GM12878 (cell line): ENCODE data around the gene ARID4B.

Experiments used
- ATF7 ChIP-seq: fragments of 450-650 bp; IDR thresholded peaks from 2 replicates; pipeline ENCODE4 v1.6.1; 2016; ENCODE audit warnings: low read depth, mild to moderate bottlenecking
- CTCF ChIP-seq, 3 experiments: IDR thresholded peaks in 2 of 3; conservative IDR thresholded peaks in 1 of 3; 2 replicates each; pipeline ENCODE4 v1.5.1; 2011; ENCODE audit warnings: low read depth in 3 of 3, low read length in 3 of 3, mild to moderate bottlenecking in 3 of 3, control low read depth in 2 of 3, moderate library complexity in 2 of 3, inconsistent platforms in 1 of 3, mixed read lengths in 1 of 3; ENCODE audit not compliant: control insufficient read depth in 2 of 3, insufficient read depth in 1 of 3; ENCODE audit errors: extremely low read depth in 1 of 3
- CUX1 ChIP-seq: IDR thresholded peaks from 2 replicates; pipeline ENCODE4 v1.6.1; 2012; ENCODE audit warnings: improper control_type of control experiment, low read depth, low read length; ENCODE audit not compliant: insufficient replicate concordance
- ESRRA ChIP-seq: IDR thresholded peaks from 2 replicates; pipeline ENCODE4 v1.6.1; 2012; ENCODE audit warnings: mild to moderate bottlenecking, low read length, improper control_type of control experiment
- GABPA ChIP-seq: IDR thresholded peaks from 2 replicates; pipeline ENCODE4 v1.6.1; 2014; ENCODE audit warnings: antibody characterized with exemption, low read depth, mild to moderate bottlenecking, inconsistent platforms
- IRF4 ChIP-seq: IDR thresholded peaks from 2 replicates; pipeline ENCODE4 v1.6.1; 2011; ENCODE audit warnings: low read depth, low read length
- JUND ChIP-seq: IDR thresholded peaks from 2 replicates; pipeline ENCODE4 v1.6.1; 2012; ENCODE audit warnings: low read depth, mild to moderate bottlenecking, low read length, improper control_type of control experiment, moderate library complexity
- NFXL1 ChIP-seq: fragments of 450-650 bp; IDR thresholded peaks from 2 replicates; pipeline ENCODE4 v1.6.1; 2017; ENCODE audit warnings: antibody characterized with exemption, mild to moderate bottlenecking, borderline replicate concordance
- POLR2AphosphoS5 ChIP-seq: IDR thresholded peaks from 2 replicates; pipeline ENCODE4 v1.6.1; 2011; ENCODE audit warnings: mild to moderate bottlenecking, low read length, inconsistent platforms
- RAD21 ChIP-seq: IDR thresholded peaks from 2 replicates; pipeline ENCODE4 v1.6.1; 2011; ENCODE audit warnings: mild to moderate bottlenecking, low read depth, low read length, moderate library complexity; ENCODE audit not compliant: insufficient read depth
- SPI1 ChIP-seq: IDR thresholded peaks from 2 replicates; pipeline ENCODE4 v1.6.1; 2011; ENCODE audit warnings: low read depth, mild to moderate bottlenecking, low read length, moderate library complexity, borderline replicate concordance; ENCODE audit not compliant: insufficient read depth
- SRF ChIP-seq, 2 experiments: IDR thresholded peaks; 2 replicates each; pipeline ENCODE4 v1.6.1; 2011; ENCODE audit warnings: low read depth in 2 of 2, low read length in 2 of 2, mild to moderate bottlenecking in 1 of 2, moderate library complexity in 1 of 2

GRCh38 chr1:235298758-235299157 lies 29.2 kb downstream of the ARID4B start:
- TF ChIP-seq GABPA (no peak), ESRRA (no peak), POLR2AphosphoS5 (no peak), IRF4 (no peak), CTCF (IDR thresholded peaks at IDR 0.05 in 2 of 3, conservative IDR thresholded peaks at IDR 0.05 in 1 of 3; ENCODE audit: control insufficient read depth in 2 of 3, extremely low read depth in 1 of 3, insufficient read depth in 1 of 3, low read depth in 3 of 3, low read length in 3 of 3) (no peak), ATF7 (no peak), SPI1 (no peak), RAD21 (no peak), SRF (IDR thresholded peaks at IDR 0.05; ENCODE audit: low read depth in 2 of 2, low read length in 2 of 2) (no peak), CUX1 (no peak), NFXL1 (no peak), JUND (no peak)
